ENCODE results near the gene MGAT1. TPM values are rescaled to one million over a fixed set of nuclear protein-coding genes. Genes with fewer than 3 reads are reported as not detected.
A peak's percentile ranks its signal among the peaks of the same experiment; 100 is the strongest.

The MGAT1 gene
- total RNA-seq, 4 donors from 2014 or later: 122 to 196 (median 159) TPM

DNA sequence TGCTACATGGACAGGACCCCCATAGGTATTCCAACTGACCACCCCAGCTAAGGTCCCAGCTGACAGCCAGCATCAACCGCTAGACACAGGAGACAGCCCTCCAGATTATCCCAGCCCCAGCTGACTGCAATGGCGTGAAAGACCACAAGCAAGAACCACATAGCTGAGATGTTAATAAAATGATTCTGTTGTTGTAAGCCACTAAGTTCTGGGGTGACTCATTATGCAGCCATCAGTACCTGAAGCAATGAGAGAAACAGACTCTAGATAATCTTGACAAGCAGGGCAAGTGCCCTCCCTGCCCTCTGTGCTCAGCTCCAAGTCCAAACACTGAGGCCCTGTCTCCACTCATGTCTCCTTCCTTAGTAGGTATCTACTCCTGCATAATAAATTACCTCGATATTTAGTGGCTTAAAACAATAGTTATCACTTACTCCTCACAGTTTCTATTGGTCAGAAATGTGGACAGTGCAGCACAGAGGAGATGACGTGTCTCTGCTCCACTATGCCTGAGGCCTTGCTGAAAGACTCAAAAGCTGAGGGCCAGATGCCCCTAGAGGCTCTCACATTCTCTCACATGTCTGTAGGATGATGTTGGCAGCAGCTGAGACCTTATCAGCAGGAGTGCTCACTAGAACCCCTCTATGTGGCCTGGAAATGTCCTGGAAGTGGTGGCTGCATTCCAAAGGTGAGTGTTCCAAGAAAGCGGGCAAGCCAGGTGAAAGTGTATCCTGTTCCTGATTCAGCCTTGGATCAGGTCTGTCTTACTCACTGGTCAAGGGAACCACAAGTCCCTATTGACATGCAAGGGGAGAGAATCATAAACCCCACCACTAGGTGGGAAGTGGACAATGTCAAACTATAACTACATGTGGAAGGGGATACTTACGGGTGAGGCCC, 2.5 kb downstream of the MGAT1 start:
- Histone ChIP-seq H3K4me3 (peak overlapping the region in 1 of 2 donors; percentile 72), H3K4me1 (peaks cover 12 to 89% (median 69%) of the 10 kb centered on the region in 3 donors), H3K9me3 (no peaks in the 10 kb centered on the region), H3K27me3 (no peaks in the 10 kb centered on the region), H3K36me3 (peaks cover 0 to 13% of the 10 kb centered on the region in 2 donors), H3K27ac (peak overlapping the region in 3 of 4 donors; percentile 95 to 99 (median 98))
- ATAC-seq: no peak
- TF ChIP-seq CTCF (IDR thresholded peaks at IDR 0.05) (peak in 2 of 4 experiments; percentile 3 to 7), POLR2A (IDR thresholded peaks at IDR 0.05) (no peak), POLR2AphosphoS5 (IDR thresholded peaks at IDR 0.05) (no peak)
- 62 to 67% methylated on average over 3 to 5 of the region's 6 CpGs for WGBS, 2 donors (ENCODE audit: low coverage in 1 of 2)

- H3K36me3 ChIP-seq: peaks cover 0 to 22% of the 10 kb centered on the region in 2 donors
- no peaks in the 10 kb centered on the region for H3K27me3 ChIP-seq
- TF ChIP-seq POLR2AphosphoS5 (IDR thresholded peaks at IDR 0.05) (no peak), CTCF (IDR thresholded peaks at IDR 0.05) (peak in 1 of 4 experiments; percentile 32), POLR2A (IDR thresholded peaks at IDR 0.05) (no peak), EP300 (IDR thresholded peaks at IDR 0.05) (no peak)
- peaks cover 12 to 89% (median 65%) of the 10 kb centered on the region in 3 donors for H3K4me1 ChIP-seq
- WGBS, 2 donors (ENCODE audit: low coverage in 1 of 2): 57% methylated on average over 4 of the region's 4 CpGs; no CpG with 5 or more reads in 1 of the 2 donors
- H3K27ac ChIP-seq: peak overlapping the region in 3 of 4 donors; percentile 3 to 99 (median 95)
- no peak for ATAC-seq
- H3K9me3 ChIP-seq: no peaks in the 10 kb centered on the region
- no peak overlapping the region for H3K4me3 ChIP-seq
These were observed 3.4 kb downstream of the MGAT1 start for GRCh38 chr5:180799194-180799593.

DNA sequence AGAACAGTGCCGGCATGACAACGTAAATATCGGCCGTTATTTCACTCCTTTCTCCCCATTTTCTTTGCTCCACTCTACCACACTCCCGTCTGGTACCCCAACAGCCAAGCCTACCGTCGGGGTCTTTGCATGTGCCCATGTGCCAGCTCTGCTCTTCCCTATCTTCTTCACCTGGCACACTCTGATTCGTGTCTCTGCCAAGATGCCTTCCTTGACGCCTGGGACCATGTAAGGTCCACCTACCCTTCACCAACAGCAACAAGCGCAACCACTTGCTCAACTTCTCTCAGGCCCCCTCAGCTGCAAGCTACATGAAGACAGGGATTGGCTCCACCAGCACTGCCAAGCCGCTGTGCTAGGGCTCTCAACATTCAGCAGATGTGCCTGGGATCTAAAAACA, 4.4 kb downstream of the MGAT1 start:
- ATAC-seq: no peak
- Histone ChIP-seq H3K36me3 (peaks cover 0 to 24% of the 10 kb centered on the region in 2 donors), H3K27ac (peak overlapping the region in 1 of 4 donors; percentile 1), H3K27me3 (no peaks in the 10 kb centered on the region), H3K4me1 (peaks cover 12 to 86% (median 57%) of the 10 kb centered on the region in 3 donors), H3K4me3 (no peak overlapping the region), H3K9me3 (no peaks in the 10 kb centered on the region)
- WGBS, 2 donors (ENCODE audit: low coverage in 1 of 2): 71 to 84% methylated on average over 9 to 10 of the region's 11 CpGs
- TF ChIP-seq EP300 (IDR thresholded peaks at IDR 0.05) (no peak), POLR2AphosphoS5 (IDR thresholded peaks at IDR 0.05) (no peak), CTCF (IDR thresholded peaks at IDR 0.05) (no peak), POLR2A (IDR thresholded peaks at IDR 0.05) (no peak)

DNA sequence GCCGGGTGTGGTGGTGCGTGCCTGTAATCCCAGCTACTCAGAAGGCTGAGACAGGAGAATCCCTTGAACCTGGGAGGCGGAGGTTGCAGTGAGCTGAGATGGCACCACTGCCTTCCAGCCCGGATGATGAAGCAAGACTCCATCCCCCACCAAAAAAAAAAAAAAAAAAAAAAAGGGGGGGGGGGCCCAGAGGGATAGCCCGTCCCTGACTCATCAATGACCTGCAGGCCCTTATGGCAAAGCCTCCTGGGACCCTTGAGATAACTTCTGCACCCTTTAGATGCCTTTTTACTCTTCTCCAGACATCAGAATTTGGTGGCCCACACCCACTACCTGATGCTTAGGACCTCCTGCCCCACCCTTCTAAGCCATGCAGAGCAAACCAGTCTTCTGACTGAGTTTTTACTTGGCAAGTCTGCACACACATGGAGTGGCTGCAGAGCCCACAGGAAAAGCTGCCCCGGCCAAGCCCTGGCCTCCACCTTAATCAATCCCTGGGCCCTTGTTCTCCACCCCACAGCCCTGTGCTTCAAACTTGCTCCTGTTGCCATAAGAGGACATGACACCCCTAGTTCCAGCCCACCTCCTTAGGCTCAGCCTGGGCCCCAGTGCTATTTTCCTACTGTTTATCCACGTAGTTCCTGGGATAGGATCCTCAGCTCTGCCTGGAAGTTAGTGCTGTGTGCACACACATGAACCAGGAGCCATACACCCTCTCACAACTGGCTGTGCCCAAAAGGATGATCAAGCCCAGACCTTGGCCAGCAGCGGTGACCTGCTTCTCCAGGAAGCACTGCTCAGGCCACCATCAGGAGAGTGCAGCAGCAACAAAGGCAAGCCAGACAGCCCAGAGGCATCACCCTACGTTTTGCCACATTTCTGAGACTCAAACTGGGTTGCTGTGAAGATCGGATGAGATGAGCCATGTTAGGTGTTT, 5.1 kb downstream of the MGAT1 start:
- Histone ChIP-seq H3K9me3 (no peaks in the 10 kb centered on the region), H3K4me3 (no peak overlapping the region), H3K27me3 (no peaks in the 10 kb centered on the region), H3K36me3 (peaks cover 0 to 31% of the 10 kb centered on the region in 2 donors), H3K27ac (peak overlapping the region in 1 of 4 donors; percentile 1), H3K4me1 (peaks cover 12 to 90% (median 60%) of the 10 kb centered on the region in 3 donors)
- 54 to 60% methylated on average over 1 to 4 of the region's 10 CpGs for WGBS, 2 donors (ENCODE audit: low coverage in 1 of 2)
- no peak for ATAC-seq
- TF ChIP-seq POLR2AphosphoS5 (IDR thresholded peaks at IDR 0.05) (no peak), POLR2A (IDR thresholded peaks at IDR 0.05) (no peak), CTCF (IDR thresholded peaks at IDR 0.05) (no peak), EP300 (IDR thresholded peaks at IDR 0.05) (no peak)

Data from gastroesophageal sphincter (tissue), 4 donors.